RPMI8226 (cell line): Measurements from ENCODE around the gene PITPNM3.

ENCODE experiments used
- DNase-seq: peaks from one replicate; pipeline ENCODE4 v3.0.0-alpha.2; 2015

PITPNM3 gene

DNA sequence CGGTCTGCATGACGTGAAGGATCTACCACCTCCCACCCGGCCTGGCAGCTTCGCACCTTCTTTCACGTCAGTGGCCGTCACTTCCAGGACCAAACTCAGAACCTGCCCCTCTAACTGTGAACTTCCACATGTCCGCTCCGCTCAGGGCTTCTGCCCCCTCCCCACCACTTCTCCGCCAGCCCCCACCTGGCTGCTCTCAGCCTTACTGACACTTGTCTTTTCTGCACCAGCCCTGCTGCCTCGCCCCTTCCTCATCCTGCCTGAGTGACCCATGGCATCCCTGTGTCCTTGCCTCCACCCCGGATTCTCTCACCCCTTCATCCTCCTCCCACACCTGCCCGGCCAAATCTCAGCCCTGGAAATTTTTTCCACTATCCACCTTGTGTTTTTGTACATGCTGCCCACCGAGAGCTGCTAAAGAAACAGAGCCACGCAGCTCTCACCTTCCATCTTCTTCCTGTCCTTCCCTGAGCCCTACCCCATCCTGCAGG, 97.8 kb downstream of the PITPNM3 start:
- DNase-seq, result no peak

DNA sequence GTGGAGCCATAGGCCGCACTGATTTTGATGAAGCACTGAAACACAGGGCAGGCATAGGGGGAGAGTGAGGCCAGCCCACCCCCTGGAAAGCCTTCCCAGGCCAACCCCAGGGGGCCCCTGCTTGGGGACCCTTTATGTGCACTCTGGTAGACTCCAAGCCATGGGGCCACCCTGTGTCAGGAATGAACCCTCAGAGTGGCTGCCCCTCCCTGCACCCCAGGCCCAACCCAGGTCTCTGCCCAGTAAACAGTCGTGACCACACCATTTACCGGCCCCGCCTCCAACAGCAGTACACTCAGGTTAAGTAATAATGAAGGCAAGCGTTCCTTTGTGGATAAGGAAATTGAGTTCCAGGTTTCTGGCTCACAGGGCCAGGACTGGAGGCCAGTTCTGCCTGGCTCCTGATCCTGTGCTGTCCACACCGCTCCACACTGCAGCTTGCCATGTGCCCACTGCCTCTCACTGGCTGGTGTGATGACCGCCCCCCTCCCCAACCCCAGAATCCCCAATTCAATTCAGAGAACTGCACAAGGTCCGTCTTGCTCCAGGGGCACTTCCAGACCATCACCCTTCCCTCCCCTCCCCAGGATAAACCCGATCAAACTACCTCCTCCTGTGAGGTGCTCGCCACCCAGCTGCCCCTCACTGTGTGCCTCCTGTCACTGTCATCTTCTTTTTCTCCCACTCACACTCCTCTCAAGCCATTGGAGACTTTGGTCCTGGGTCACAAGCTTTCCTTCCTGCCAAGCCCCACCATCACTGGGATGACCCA, 98.5 kb downstream of the PITPNM3 start:
- DNase-seq, result no peak

DNA sequence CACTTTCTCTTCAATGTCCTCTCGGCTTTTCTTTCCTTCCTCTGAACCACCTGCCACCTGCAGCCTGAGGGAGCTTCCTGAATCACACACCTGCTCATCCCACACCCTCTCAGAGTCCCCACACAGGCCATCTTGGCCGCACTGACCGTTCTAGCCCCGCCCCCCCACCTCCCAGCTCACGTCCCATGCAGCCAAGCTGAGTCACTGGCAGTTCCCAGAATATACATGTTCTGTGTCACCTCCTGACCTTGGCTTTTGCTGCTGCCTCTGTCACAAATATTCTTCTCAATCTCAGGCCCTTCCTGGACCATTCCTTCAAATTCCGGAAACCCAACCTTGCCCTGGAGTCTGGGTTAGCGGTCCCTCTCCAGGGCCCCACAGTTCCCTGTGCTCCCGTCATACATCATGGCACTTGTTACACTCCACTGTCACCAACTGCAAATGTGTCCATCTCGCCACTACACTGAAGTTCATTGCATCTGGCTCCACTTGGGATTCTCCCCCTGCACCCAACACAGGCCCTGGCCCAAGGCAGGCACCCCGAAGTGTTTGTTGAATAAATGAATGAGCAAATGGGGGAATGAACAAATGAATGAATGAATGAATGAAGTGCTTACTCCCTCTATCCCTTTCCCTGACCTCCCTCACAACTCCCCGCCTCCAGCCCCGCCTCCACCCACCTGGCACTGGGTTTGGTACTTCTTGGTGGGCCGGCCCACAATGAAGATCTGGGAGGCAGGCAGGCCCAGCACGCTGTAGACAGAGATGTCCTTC, 99.3 kb downstream of the PITPNM3 start:
- peak; percentile 72 for DNase-seq

DNA sequence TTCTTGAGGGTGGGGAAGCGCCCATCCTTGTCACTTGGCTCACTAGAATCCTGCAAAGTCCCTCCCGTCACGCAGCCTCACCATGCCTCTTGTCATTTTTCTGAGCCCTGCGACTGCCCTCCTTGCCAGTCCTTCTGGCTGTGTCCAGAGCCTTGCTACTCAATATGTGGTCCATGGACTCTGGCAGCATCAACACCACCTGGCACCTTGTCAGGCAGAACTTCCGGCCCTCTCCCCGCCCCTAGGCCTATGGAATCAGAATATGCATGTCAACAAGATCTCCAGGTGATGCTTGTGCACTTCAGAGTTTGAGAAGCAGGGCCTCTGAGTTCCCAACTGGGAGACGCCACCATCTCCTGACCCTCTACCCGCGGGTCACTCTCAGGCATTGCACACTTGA, 100.0 kb downstream of the PITPNM3 start:
- DNase-seq, result peak; percentile 73

DNA sequence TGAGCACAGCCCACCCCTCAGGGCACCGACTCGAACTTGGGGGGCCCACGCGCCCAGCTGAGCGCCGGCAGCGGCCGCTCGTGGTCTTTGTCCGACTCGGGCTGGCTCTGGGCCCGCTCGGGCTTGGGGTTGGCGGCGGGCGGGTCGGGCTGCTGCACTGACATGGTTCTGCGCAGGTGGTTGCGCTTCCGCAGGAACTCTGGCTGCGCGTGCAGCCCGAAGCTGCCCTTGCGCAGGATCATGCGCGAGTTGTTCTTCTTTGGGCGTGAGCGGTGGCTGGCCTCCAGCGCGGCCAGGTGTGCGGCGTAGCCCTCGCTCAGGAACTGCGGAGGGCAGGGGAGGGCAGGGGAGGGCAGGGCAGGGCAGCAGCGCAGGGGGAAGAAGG, 101.0 kb downstream of the PITPNM3 start:
- peak; percentile 93 for DNase-seq

DNA sequence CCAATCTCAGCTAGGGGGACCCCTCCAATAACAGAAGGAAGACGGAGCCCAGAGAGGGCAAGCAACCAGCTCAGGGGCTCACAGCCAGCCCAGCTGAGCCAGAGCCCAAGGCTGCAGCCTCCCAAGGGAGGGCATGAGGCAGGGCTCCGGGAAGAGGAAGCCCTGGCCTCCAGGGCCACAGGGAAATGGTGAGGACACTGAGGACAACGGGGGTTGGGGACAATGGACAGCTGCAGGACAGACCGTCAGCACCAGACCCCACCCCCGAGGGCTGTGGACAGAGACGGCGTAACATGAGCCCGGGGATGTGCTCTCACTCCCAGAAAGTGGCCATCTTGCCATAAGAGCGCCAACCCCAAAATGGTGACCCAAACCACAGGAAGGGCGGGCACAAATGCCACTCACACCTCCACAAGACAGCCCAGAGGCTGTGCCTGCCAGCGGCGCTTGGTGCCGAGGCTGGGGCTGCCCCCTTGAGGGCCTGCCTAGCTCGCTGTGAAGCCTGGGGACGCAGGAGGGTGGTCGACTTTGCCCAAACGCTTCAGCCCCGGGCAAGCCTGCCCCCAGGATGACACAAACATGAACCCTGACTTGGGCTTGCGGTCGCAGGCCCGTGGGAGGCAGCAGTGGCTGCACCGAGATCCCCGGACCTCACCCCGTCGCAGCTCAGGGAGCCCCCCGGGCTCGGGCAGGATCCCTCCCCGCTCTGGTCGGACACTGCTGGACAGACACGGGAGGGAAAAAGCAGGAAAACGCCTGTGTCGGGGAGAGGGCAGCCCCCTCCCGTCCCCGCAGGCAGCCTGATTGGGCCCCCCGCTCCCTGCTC, 101.6 kb downstream of the PITPNM3 start:
- DNase-seq, result no peak

DNA sequence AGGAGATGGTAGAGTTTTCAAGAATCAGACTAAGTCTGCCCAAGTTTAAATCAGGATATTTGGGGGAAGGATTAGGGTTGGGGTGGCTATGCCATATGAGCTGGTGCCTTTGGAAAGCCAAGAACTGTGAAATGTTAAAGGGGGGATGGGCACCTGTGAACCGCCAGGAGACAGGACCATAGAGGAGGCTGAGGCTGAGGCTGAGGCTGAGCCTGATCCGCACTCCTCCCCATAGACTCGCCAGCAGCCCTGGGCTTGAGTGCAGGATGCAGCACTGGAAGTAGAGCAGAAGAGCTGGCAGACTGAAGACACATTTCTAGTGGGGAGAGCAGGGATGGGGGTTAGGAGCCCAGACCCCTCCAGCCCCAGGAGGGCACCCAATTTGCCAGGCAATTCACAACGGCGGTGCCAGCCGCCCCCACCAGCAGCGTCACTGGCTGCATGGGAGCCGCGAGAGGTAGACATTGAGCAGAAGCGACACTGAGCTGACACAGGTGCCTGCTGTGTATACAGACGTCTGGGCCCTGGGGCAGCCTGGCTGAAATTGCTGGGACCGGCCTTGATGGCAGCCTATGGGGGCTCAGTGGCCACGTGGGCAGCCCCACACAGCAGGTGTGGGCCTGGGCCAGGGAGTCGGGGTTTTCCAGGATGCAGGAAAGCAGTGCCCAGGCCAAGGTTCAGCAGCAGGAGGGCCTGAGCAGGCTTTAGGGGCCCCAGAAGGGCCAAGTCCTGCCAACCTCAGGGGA, 102.9 kb downstream of the PITPNM3 start:
- no peak for DNase-seq

DNA sequence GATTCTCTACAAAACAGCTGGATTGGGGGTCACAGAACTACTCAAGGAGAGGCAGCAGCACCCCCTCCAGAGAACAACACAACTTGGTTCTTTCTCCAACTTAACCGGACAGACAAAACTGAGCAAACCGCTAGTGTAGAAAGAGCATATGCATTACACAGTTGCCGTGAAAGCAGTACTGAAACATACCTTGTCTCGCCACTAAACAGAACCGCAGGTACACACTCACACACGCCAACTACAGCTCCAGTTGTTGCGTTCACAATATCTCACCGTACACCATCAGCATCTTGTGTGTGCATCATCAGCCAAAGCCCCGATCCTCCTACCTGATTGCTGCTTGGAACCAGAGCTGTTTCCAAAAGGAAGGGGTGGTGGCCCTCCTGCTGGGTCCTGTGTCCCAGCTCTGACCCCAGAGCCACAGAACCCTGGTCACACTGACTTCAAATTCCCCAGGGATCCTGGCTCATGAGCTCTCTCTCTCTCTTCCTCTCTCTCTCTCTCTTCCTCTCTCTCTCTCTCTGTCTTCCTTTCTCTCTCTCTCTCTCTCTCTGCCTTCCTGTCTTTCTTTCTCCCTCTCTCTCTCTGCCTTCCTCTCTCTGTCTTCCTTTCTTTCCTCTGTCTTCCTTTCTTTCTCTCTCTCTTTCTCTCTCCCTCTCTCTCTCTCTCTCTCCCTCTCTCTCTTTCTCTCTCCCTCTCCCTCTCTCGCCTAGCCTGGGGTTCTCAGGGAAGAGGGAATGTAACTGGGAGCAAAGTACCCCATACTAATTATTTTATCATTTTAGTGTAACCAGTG, 103.7 kb downstream of the PITPNM3 start:
- DNase-seq, result no peak

DNA sequence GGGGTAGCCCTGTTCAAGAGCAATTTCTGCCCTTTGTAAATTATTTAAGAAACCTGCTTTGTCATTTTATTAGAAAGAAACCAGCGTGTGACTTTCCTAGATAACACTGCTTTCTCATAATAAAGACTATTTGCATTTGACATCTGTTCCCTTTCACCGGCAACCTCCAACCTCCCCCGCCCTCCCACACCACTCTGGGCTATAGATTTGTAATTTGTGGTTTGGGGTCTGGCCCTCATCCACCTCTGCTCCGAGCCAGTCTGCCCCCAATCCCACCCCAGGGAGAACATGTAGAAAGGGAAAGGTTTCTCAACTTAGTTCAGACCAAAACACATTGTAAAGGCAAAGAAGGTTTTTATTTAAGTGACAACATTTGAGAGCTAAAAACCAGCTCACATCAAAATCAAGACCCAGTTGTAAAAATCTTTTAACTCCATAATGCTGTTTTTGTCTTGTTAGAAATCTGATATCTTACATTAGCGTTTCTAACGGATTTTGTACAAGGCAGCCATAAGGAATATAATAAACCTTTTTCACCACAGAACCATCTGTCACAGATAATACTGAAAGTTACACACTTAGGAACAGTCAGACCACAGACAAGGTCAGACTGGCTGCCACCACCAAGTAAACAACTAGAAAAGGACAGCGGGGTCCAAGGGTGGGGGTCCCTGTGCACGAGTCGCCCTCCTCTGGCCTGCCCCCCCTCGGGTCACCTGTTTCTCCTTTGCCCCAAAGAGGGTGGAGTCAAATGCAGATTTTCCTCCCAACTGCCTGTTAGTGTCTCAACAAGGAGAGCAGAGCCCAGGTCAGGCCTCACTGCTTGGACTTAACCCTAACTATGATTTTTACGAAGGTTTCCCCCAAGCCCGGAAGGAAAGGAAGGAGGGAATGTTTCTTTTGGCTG, 105.2 kb downstream of the PITPNM3 start:
- no peak for DNase-seq

DNA sequence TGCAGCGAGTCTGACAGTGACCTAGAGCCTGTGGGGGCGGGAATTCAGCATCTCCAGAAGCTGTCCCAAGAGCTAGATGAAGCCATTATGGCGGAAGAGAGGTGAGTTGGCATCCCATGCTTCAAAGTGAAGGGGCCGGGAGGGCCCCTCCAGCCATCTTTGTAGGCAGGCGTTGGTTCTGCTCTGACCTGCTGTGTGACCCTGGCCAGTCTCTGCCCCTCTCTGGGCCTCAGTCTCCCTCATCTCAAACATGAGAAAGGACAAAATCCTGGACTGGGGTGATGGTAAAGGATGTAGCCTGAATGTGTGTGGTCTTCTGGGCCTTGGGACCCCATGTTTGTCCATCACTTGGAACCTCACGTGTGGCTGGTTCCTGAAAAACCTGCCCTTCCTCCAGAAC, 107.0 kb downstream of the PITPNM3 start:
- DNase-seq, result no peak

DNA sequence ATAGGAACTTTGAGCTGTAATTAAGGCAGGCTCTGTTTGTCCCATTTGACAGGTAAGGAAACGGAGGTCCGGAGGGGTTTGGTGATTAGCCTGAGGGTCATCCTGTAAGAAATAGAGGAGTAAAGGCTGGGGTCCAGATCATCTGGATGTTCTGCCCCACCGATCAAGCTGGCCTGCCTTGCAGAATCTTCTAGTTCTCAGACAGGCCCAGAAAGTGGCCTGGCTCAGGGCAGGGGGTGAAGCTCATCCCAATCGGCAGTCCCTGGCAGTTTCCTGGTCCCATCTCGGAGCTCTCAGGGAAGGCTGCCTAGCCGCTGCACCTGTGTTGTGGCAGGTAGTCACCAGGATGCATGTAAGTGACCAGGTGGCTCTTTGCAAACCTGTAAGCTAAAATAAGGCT, 107.9 kb downstream of the PITPNM3 start:
- DNase-seq, result no peak

DNA sequence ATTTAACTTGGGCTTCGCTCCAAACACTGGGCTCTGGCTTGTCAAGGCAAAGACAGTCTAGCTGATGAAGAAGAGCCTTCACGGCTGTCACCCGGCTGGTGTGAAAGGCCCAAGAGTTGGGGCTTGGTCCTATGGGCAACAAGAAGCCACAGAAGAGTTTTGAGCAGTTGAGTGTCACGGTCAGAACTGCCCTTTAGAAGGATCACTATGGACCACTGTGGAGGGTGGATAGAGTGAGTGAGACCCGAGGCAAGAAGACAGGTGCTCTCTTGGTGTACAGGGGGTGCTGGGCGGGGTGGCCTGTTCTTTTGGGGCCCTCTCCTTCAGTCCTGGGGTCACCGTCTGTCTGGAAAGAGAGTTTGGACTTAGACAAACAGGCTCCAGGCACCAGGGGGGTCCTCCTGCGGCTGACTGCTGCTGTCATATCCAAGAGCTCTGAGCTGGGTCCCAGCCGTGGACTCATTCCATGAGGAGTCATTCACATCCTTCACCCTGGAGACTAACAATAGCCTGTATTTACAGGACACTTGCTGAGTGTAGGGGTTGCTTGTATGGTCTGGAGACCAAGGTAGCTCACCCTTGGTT, 109.7 kb downstream of the PITPNM3 start:
- no peak for DNase-seq

DNA sequence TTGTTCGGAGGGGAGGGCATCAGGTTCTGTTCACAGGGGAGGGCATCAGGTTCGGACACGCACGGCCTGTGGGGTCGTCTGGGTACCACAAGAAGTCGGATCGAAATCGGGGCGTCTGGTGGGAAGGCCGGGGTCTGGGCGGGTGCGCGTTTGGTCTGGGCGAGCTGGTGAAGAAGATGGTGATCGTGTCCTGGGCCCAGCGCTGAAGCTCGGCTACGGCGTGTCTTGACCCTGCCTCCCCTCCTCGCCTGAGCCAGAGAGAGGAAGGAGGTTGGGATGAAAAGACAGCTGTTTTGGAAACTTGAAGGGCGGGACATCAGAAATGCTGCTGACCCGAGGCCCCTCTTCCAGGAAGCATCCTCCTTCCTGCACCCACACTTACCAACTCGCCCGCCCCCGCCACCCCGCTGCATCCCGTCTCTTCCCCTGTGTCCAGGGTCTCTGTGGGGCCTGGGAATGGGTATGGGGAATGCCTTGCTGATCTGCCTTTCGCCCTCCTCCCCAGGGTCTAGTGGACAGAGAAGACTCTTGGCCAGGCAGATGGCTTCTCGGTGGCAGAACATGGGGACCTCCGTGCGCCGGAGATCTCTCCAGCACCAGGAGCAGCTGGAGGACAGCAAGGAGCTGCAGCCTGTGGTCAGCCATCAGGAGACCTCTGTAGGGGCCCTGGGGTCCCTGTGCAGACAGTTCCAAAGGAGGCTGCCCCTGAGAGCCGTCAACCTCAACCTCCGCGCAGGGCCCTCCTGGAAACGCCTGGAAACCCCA, 111.6 kb downstream of the PITPNM3 start:
- no peak for DNase-seq

DNA sequence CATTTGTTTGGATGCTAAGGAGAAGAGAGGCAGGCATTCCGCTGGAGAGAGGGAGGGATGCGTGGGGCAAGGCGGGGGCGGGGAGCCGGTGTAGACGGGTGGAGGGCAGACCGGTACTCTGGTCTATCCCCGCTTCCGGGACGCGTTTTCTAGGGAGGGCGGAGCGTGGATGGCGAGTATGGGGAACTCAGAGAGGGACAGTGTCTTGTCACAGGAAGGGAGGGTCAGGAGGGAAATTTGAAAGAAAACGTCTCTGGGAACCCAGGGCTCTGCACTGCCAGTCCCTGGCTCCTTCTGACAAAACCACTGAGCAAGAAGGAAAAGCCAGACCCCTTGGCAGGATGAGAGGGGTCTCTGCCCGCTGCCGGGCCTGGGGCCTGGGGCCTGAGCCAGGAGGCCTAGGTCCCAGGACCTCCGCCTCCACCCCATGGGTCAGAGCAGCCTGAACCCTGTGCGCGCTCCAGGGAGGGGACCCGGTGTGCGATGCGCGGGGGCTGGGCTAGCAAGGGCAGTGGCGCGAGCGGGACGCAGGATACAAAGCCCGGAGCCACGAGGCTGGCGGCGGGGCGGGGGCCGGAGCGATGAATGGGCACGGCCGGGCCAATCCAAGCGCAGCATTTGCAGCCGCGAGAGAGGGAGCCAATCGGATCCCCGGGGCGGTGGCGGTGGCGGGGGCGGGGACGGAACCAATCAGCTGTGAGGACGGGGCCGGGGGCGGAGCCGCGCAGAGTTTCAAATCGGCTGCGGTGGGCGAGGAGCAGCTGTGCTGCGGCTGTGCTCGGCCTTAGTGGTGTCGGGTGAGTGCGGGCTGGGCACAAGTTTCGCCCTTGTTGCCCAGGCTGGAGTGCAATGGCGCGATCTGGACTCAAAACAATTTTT, 112.4 kb downstream of the PITPNM3 start, which contains the start of gene PIMREG:
TSS of gene PIMREG (plus strand) at position 764 of the 879 bp plus-strand sequence. CDS start 656 bp downstream, outside the sequence.
- DNase-seq, result peak; percentile 92

DNA sequence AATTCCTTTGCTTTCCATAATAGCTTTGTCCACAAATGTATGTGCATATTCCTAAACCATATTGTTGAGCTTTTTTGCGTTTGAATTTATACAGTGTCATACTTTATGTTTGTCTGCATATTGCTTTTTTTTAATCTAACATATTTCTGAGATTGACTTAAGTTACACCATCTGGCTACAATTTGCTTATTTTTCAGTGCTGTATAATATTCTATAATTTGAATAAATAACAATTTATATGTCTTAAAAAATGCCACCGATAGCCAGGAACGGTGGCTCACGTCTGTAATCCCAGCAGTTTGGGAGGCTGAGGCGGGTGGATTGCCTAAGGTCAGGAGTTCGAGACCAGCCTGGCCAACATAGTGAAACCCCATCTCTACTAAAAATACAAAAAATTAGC, 113.6 kb downstream of the PITPNM3 start:
- DNase-seq, result no peak

DNA sequence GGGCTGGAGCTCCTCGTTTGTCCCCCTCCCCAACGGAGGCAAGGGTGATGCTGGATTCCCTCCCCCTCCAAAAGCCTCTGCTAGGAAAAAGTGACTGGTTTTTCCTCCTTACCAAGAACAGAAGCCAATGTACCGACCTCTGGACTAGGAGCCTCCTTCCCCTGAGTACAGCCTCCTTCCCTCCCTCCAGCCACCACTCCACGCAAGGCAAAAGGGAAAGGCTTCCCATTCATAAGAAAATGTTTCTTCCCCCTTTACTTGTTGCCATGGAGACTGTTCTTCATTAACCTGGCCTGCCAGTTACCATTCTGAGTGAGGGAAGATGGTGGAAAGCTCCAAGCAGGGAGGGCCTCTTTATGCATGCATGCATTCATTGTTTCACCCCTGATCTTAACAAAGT, 116.4 kb downstream of the PITPNM3 start:
- no peak for DNase-seq

DNA sequence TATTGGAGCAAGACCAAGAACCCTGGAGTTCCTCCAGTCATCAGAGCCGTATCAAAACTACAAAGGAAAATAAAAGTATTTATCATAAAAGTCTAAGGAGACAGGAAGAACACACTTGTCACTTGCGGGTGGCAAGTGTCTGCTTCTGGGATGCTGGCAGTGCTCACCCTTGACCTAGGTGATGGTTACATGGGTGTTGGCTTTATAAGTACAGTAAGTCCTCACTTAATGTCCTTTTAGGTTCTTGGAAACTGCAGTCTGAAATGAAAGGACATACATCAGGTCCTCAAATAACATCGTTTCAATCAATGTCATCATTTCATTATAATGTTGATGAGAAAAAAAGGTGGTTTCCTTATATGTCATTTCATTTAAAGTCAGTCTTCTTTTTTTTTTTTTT, 118.4 kb downstream of the PITPNM3 start:
- no peak for DNase-seq

DNA sequence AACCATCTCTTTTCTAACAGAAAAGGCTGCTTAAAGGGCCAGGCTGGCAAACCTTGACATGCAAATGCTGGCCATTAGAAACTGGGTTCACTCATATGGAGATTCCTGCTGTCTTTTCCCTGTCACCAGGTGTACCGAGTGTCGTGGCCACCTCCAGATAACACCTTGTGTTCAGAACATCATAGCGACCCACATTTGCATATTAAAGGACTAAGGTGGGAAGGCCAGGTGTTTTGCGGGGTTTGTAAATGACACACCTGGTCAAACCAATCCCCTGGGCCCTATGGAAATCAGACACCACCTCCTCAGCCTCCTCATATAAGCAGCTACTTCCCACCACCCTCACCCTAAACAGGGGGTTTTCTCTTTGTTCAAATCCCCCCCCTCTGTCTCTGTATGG, 118.9 kb downstream of the PITPNM3 start:
- DNase-seq, result no peak
